Activated naive CD4-positive, alpha-beta T cell (primary cell): ENCODE measurements around the gene FARP1.

Experiments used
- DNase-seq, 4 experiments: peaks; one replicate each; lab custom pipeline; 2025; lab: John Stamatoyannopoulos, UW

Gene FARP1

DNA sequence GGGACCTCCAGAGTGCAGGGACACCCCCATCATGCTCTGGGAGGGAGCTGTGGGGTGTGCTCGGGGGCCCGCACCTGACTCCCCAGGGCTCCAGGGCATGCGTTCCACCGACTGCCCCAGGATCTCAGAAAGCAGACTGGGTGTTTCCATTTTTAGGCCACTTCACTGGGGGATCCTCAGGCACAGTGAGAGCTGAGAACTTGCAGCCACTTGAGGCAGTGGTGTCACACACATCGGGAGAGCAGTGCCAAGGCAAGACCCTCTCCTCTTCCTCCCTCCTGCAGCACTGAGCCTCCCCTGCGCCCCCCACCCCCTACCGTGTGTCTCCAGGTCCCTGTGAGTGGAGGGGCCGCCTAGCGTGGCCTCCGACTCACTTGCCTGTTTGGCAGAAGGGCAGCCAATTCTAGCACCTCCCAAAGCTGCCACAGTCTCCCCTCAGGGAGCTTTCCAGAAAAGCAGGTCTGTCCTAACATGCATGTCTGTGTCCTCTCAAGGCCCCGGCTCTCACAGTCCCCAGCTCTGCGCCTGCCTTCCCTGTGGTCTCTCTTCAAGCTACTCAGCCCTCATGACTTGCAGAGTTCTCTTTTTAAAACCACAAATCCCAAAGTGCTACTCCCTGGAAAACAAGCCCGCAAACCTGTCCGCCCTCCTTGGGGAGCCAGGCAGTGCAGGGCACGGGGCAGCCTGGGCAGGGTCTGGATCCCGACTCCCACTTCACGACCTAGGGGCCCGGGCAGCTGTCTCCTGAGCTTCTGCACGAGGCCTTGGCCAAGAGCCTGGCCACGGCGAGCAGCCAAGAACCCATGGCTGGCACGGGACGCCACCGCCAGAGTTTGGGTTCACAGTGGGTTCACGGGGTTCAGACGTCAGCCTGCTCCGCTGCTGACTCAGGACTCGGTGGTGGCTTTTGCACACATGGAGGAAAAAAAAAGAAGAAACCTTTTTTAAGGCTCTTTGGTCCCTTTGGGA, 339.9 kb downstream of the FARP1 start:
- DNase-seq: no peak

DNA sequence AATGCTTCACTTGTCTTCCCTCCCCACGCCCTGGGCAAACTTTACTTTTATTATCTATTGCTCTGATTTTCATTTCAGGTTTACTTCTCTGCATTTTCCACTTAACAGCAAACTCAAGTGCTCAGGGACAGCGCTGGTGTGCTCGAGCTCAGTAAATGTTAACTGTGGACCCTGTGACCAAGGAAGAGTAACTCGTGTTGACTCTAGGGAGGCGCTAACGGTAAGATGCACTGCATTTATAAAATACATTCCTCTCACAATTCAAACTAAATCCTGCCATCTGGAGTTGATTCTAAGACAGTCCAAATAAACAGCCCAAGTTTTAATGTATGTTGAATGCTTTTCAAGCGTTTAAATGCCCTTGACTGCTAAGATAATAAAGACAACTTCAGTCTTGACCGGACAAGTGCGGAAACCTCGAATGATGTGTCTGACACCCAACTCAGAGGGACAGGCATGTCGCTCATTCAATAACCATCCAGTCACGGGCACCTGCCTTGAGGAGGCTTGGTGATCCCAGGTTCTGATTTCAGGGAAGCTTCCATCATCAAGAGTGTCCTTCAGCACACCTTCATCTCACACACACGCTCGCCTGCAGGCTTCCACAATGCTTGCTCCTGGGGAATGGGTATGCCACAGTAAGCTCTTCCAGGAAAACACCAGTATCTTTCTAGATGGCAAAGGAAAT, 340.9 kb downstream of the FARP1 start:
- DNase-seq: no peak

DNA sequence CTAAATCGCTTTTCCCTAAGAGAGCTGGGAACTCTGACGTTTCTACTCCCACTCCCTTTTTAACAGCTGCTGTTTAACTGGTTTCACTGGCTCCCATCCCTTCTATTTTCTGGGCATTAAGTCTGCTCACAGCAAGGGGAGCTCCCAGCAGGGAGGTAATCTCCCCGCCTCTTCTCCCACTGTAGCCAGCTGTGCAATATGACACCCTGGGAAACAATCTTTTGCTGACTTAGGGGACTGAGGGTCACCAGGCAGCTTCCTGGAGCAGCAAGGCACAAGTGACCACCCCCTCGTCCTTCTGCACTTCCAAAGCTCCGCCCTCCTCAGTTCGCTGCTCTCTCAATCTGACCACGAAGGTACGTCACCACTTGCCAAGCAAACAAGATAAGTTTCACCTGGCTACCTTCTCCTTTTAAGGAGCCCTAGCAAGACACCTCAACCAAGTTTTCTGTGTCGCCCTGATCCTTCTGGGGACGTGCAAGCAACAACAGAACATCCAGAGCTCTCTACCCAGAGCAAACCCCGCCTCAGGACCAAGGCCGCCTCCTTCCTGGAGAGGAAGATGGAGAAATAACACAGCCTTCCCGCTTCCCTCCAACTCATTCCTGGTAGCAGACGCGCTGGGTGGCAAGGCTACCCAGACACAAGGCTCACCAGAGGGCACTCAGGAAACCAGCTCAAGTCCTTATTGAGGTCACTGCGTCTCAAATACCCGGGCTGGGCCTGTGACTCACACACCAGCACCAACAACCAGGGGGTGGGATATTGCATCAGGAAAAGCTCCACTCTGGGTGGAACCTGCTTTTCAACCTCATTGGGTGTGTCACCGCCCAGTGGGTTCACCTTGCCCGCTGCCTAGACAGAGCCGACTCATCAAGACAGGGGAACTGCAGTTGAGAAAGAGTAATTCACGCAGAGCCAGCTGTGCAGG, 341.7 kb downstream of the FARP1 start:
- no peak for DNase-seq

DNA sequence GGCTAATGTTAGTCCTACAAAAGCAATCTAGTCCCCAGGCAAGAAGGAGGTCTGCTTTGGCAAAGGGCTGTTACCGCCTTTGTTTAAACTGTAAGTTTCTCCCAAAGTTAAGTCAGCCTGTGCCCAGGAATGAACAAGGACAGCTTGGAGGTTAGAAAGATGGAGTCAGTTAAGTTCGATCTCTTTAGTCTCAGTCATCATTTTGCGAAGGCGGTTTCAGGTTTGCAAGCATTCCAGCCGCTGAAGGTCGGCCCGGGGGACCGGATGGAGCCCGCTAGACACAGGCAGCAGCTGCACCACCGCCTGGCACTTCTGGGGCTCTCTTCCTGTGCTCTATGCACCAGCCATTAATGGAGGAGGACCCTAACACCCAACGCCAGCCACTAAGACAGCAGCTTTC, 342.7 kb downstream of the FARP1 start:
- DNase-seq: no peak

DNA sequence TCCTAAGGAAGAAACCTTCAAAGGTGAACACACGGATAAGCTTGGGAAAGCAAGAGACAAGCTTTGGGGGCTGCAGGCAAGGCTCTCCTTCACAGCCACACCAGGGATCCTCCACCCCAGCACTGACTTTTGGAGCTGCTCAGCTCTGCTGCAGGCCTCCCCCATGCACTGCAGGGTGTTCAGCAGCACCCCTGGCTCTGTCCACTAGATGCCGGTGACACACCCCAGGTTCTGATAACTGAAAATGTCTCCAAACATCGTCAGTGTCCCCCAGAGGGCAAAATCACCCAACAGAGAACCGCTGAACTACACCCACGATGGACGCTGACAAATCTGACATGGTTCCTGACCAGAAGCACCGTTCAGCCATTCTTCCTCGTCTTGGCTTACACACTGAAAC, 343.5 kb downstream of the FARP1 start:
- no peak for DNase-seq

DNA sequence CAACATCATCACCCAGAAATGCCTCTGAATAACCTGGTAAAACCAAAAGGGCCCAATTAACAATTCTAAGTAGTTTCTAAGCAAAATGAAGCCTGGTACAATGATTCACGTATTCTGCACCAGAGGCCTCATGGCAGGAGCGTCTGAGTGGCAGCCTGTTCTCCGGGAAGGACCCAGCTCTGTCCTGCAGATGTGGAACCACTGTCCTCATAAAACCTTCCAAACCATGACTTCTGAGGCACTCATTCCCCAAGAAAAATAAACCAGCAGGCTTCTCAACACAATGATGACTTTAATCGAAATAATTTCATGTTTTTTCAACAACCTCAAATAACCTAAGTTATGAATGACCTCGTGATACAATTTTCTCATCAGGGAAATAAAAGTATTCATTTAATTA, 344.1 kb downstream of the FARP1 start:
- no peak for DNase-seq

DNA sequence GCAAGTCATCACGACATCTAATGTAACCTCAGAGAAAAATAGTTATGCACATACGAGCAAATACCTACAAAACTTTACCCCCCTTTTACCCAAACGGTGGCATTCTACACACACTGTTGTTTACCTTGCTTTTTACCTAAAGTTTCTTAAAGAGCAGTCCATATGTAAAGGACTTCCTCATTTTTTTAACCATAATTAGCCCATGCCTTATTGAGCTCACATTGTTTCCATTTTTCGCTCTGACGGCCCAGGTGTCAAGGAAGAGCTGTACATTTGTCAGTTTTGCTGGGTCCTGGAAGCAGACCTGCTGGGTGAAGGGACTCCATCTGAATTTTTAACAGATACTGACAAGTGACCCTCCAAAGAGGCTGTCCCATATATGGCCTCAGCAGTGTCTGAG, 344.6 kb downstream of the FARP1 start:
- no peak for DNase-seq

DNA sequence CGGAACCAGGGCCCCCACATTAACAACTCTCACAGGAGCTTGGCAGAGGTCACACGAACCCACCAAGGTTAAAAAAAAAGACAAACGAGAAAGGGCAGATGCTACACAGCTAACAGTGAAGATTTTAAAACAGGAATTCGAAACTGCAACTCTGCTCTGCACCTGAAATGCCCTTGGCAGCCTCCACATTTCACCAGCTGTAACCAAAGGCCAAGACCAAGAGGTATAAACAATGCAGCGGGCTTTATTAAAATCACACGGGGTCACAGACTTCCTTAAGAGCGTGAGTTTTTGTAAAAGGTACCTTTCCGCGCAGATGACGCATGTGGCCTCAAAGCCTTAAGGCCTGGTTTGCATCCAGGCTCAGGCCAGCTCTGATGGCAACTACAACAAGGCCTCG, 345.8 kb downstream of the FARP1 start:
- no peak for DNase-seq

DNA sequence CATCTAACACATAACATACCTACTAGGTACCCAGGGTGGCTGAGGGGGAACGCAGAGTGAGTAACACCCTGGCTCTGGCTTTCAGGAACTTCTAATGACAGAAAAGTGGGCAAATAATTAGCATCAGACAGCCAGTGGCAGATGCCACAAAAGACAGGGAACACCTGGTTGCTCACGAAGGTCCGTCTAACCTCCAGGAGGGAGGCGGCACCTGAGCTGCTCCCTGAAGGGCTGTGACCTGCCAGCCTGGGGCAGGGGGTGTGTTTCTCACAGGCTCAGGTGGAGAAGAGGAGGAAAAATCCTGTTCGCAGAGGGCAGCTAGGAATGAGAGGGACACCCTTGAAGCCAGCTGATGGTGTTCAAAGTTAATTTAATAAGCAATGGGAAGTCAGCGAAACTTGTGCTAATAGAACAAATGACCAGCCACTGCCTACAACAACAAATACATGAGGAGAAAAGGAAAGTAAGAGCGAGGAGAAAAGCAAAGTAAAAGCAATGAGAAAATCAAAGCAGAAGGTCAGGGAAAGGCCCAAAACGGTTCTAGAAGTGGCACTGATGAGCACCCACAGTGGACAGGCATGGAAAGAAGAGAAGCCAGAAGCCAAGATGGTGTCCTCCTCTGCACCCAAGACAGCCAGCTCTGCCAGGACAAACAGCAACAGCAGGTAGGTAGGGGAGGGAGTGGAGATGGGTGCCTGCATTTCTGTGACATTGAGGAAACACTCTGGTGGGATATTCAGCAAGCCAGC, 346.7 kb downstream of the FARP1 start:
- DNase-seq: no peak

DNA sequence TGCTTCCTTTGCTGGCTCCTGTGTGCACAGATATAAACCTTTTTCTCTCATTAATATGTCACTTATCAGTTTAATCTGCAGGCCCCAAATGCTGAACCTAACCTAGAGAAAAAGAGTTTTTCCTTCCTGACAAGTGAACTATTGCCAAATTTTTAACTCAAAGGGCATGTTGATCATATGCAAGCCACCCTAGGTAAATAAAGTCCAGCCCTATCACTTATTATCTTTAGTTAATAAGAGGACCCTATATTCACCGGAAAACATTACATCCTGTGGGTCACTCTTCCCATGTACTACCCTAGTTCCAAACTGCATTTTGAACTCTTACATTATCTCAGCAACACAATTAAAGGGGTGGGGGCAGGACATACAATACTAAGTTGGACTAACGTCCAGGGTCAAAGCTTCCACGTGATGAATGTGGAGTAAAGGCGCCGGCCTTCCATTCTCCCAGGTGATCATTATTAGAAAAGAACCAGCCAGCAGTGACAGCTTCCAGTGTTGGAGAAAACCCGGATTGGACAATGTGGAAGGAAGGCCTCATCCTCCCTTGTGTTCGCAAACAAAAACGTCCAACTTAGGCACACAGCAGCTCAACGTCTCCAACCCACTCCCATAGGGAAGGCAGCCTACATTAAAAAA, 347.4 kb downstream of the FARP1 start:
- no peak for DNase-seq

DNA sequence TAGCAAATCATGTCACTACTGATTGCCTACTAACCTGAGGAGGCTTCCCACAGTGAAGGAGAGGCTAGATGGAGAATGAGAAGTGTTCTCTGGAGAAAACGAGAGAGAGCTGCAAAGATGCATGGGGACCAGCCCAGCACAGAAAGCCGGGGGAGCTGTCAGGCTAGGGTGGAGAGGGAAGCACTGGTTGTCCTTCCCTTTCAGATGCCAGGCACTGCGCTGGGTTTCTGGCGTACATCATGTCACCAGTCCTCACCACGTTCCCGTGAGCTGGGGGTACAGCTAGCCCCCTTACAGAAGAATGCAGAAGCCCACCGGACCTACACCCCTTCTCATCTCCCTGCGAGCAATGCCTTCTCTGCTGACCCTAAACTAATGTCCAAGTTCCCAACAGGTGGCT, 348.0 kb downstream of the FARP1 start:
- DNase-seq: no peak

DNA sequence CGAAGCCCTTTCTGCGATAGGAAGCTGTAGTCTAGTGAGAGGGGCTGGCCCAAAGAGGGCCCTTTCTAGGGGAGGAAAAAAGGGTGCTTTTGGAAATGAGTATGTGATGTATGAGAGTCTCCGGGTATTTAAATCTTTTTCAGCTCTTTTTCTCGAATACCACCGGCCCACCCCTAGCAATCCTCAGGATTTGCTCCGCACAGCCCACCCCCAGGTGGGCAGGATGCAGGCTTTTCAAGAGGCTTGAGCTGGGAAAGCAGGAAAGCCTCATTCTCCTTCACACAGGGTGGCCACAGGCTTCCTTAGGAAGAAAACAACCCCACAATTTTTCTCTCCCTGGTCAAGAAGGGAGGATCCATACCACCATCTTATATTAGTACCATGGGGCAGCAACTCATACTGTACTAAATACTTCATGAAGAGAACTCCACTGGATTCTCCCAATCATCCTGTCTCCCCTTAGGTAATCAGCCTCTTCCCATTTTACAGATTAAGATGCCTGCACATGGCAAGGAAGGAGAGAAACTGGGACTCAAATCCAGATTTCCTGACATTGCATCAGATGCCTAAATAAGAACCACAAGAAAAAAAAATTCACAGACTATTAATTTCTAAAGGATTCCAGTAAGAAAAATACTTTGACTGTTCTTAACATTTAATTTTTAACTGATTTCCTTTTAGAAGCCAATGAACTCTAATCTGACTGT, 349.6 kb downstream of the FARP1 start:
- DNase-seq: no peak

DNA sequence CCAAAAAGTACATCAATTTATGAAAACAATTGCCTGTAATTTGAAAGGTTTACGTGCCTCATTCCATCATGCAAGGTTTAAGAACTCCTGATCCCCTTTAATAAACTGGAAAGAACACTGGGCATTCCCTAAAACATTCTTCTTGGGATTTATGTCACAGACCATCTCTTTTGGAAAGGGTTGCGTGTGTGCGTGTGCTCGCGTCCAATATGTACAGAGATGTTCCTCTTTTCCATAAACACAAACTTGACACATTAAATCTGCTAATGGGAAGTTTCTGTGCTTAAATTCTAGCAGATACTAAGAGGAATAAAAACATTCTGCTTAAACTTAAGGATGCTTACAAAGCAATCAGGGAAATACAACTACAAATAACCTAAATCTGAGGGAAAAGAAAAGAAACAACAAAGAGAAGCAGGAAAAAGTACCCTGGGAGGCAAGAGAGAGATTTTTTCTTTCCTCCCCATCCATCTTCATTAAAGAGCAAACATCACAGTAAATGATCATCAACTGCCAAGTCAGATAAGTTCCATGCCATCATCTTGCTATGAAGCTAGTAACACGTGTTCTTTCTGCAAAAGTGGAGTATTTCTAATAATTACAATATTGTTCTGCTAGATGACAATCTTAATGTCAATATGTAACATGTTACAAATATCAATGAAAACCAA, 350.3 kb downstream of the FARP1 start:
- DNase-seq: no peak

DNA sequence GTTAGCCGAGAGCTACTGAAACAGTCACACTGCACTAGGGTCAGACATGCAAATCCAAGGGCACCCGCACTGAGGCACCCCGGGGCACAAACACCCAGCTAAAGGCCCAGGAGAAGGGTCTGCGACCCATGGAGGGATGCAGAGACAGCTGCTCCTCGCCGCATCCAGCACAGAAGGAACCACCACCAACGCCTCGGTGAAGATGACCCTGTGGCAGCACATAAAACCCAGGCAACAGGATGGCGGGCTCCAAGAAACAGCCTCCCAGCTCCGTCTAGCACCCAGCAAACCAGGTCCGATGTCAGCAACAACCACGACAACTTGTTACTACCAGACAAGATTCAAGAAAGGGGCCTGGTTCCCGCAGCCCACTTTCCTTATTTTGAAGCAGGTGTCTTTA, 351.9 kb downstream of the FARP1 start:
- DNase-seq: no peak

DNA sequence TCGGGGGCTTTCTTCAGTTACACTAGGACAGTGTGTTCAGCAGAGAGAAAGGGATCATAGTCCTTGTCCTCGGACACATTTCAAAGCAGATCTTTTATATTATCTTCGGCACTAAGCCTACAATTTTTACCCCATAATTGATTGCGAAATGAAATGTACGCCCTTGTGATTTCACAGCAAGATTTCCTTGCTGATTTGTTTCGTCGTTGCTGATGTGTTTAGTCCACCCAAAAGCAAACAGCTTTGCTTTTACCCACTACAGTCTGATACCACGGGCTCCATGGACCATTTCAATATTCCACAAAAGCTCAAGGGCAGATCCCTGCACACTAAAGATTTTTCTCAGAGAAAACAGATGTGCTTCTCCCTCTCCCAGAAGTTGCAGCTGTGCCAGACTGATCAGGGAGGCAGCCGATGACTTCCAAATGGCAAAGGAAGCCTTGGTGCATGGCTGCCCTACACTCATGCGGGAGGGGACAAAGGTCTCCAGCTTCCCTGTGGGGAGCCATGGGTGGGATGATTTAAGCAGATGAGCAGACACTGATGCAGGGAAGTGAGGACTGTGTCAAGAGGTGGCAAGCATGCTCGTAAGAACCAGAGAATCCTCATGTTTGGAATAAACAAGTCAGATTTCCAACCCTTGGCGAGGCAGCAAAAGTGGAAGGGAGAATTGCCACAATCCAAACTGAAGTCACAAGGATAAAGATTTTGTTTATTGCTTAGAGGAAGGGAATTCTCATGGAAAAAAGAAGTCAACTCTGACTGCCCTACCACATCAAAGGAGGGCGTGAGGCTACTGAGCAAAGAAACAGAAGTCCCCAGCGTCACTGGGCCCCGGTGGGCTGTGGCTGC, 353.0 kb downstream of the FARP1 start:
- DNase-seq: peak in 1 of 4 experiments; percentile 20

DNA sequence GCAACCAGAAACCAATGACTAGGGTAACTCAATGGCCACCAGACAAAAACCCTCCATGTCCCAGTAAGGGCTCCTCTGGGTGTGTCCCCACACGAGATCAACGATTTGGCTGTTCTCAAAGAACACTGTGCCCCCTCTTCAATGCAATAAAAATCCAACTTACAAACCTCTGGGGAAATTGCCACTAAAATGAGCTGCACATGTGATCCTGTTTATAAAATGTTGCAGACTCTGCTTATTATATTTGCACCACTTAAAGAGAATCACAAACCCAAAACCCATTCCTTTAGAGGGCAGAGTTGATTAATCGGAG, 353.5 kb downstream of the FARP1 start:
- DNase-seq: no peak

DNA sequence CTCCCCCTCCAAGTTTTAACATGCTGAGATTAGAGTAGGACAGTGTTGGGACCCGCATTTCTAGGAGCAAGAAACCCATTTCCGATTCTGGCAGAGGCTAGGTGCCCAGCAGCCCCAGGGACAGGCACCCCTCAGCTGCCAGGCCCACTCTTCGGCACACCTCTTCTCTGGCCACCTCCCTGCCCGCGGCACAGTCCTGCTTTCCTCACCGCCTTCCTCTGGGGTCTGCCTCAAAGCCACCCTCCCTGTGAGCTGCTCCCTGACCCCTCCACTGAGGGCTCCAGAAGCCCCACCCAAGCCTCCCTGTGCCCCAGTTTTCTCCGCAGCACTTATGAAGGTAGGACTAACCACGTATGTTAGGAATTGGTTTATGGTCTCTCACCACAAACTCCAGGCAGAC, 354.1 kb downstream of the FARP1 start:
- DNase-seq: no peak

DNA sequence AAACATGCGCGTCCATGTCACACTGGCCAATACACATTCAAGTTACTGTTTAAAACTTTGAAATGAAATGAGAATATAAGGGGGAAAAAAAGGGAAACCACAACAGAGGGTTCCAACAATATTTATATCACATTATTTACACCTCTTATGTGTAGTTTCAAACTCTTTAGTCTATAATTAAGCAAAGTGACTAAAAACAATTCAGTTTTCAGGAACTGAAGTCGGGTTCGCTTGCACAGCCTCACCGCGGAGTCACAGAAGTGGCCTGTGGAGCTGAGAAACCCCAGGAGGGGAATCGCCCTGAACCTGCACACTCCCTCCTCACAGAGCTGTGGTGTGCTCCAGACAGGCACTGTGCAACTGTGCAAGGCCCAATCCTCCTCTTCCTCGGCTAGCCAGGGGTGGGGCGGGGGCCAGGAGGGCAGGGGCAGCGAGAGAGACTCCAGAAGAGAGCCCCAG, 358.1 kb downstream of the FARP1 start:
- no peak for DNase-seq
